SK-N-SH (cell line): ENCODE results near the gene LMF1. TPM values are rescaled to one million over a fixed set of nuclear protein-coding genes. Genes with fewer than 3 reads are reported as not detected.

Source experiments
- CTCF ChIA-PET: fragments of 300-600, 350-600 bp; formaldehyde crosslinking; extraction: SDS; loops from one replicate; lab custom pipeline; 2021; lab: Yijun Ruan, JAX
- POLR2A ChIA-PET: fragments of 350-600 bp; sonication (Branson Sonifier 250); formaldehyde crosslinking; extraction: SDS; loops from one replicate; lab custom pipeline; 2020; ENCODE audit warnings: antibody characterized with exemption, inconsistent platforms; lab: Yijun Ruan, JAX
- DNase-seq: peaks from one replicate; pipeline ENCODE4 v3.0.0; 2012
- H2AFZ ChIP-seq: fragments of 200-600 bp; sonication (generic); 2 replicates; pipeline ENCODE4 v1.8.1; 2016; ENCODE audit warnings: antibody characterized with exemption, mild to moderate bottlenecking, low read depth
- H3F3A ChIP-seq: fragments of 200-600 bp; sonication (generic); replicated peaks from 2 replicates; pipeline ENCODE3; 2016; ENCODE audit warnings: antibody characterized with exemption, mild to moderate bottlenecking; ENCODE audit not compliant: insufficient read depth
- H3K27ac ChIP-seq, 2 experiments: fragments of 200-500 bp in 1 of 2; fragments of 200-600 bp in 1 of 2; sonication (Bioruptor generic) in 1 of 2; sonication (generic), shearing (Covaris generic) in 1 of 2; 2 replicates each; pipeline versions ENCODE4 v1.5.1 to v1.6.1; 2014 to 2016; ENCODE audit warnings: low read depth in 2 of 2, inconsistent platforms in 1 of 2, low read length in 1 of 2, mild to moderate bottlenecking in 1 of 2, mixed read lengths in 1 of 2
- H3K27me3 ChIP-seq: fragments of 200-600 bp; sonication (generic), shearing (Covaris generic); 2 replicates; pipeline ENCODE4 v1.6.1; 2016; ENCODE audit warnings: mixed run types; ENCODE audit not compliant: insufficient read depth
- H3K36me3 ChIP-seq, 2 experiments: fragments of 200-500 bp in 1 of 2; fragments of 200-600 bp in 1 of 2; sonication (Bioruptor generic) in 1 of 2; sonication (generic) in 1 of 2; replicated peaks in 1 of 2; 2 replicates each; pipeline versions ENCODE3 to v1.5.1; 2014 to 2016; ENCODE audit warnings: low read length in 1 of 2, mild to moderate bottlenecking in 1 of 2; ENCODE audit not compliant: insufficient read depth in 2 of 2, control insufficient read depth in 1 of 2
- H3K4me1 ChIP-seq, 2 experiments: fragments of 200-500 bp in 1 of 2; fragments of 200-600 bp in 1 of 2; sonication (Bioruptor generic) in 1 of 2; sonication (generic), shearing (Covaris generic) in 1 of 2; 2 replicates each; pipeline versions ENCODE4 v1.5.1 to v1.6.1; 2014 to 2016; ENCODE audit warnings: low read depth in 1 of 2, low read length in 1 of 2, mixed run types in 1 of 2; ENCODE audit not compliant: insufficient read depth in 2 of 2, control insufficient read depth in 1 of 2
- H3K4me2 ChIP-seq: fragments of 200-600 bp; sonication (generic), shearing (Covaris generic); 2 replicates; pipeline ENCODE4 v1.6.1; 2017; ENCODE audit warnings: mixed run types
- H3K4me3 ChIP-seq, 2 experiments: fragments of 200-500 bp in 1 of 2; fragments of 200-600 bp in 1 of 2; sonication (Bioruptor generic) in 1 of 2; sonication (generic), shearing (Covaris generic) in 1 of 2; 2 replicates each; pipeline versions ENCODE4 v1.5.1 to v1.8.1; 2014 to 2016; ENCODE audit warnings: low read depth in 2 of 2, inconsistent platforms in 1 of 2, low read length in 1 of 2, mild to moderate bottlenecking in 1 of 2, mixed read lengths in 1 of 2, moderate library complexity in 1 of 2
- H3K79me2 ChIP-seq: fragments of 200-600 bp; sonication (generic); 2 replicates; pipeline ENCODE4 v1.8.1; 2017; ENCODE audit warnings: mild to moderate bottlenecking; ENCODE audit not compliant: insufficient read depth
- H3K9ac ChIP-seq: fragments of 200-600 bp; sonication (generic); 2 replicates; pipeline ENCODE4 v1.6.1; 2017; ENCODE audit warnings: mixed run types
- H3K9me2 ChIP-seq: fragments of 200-600 bp; sonication (generic); 2 replicates; pipeline ENCODE4 v1.6.1; 2017; ENCODE audit warnings: mixed run types
- H3K9me3 ChIP-seq: fragments of 200-600 bp; sonication (generic); 2 replicates; pipeline ENCODE4 v1.6.1; 2017; ENCODE audit warnings: mixed run types, mild to moderate bottlenecking, moderate library complexity
- H4K20me1 ChIP-seq: fragments of 200-600 bp; sonication (generic); 2 replicates; pipeline ENCODE4 v1.6.1; 2017; ENCODE audit warnings: mild to moderate bottlenecking, mixed run types; ENCODE audit not compliant: insufficient read depth
- NRF1 ChIP-seq: IDR thresholded peaks from 2 replicates; pipeline ENCODE4 v1.6.1; 2012; ENCODE audit warnings: low read depth, mild to moderate bottlenecking, low read length
- PBX3 ChIP-seq: IDR thresholded peaks from 2 replicates; pipeline ENCODE4; 2012
- RAD21 ChIP-seq: IDR thresholded peaks from 2 replicates; pipeline ENCODE4 v1.6.1; 2012; ENCODE audit warnings: mild to moderate bottlenecking, low read length
- TEAD4 ChIP-seq: IDR thresholded peaks from 2 replicates; pipeline ENCODE4 v1.4.0; 2012; ENCODE audit warnings: mild to moderate bottlenecking, borderline replicate concordance; ENCODE audit not compliant: insufficient read depth
- WGBS: methylation state at CpG from one replicate; pipeline ENCODE4 v1.1.6; 2017; ENCODE audit warnings: low lambda C conversion rate; 5-methylcytosine and 5-hydroxymethylcytosine counted together
- polyA plus RNA-seq, 3 experiments: library from polyadenylated mRNA; depleted of rRNA; stranded (reverse); fragments of >200 nt; gene quantifications; 2 replicates each; pipeline ENCODE4 v1.2.3, GENCODE V29; 2012
- TF ChIP-seq, protein P1 (sequence below): fragments of 150-350 bp; IDR thresholded peaks from 2 replicates; pipeline ENCODE4 v1.6.1; 2017; ENCODE audit warnings: antibody characterized with exemption, low read length, low read depth, borderline replicate concordance
- TF ChIP-seq, protein P2 (sequence below): IDR thresholded peaks from 2 replicates; pipeline ENCODE4 v1.4.0; 2012; ENCODE audit warnings: low read depth, borderline replicate concordance

The LMF1 gene
- polyA plus RNA-seq, 1 of the 3 experiments (the other 2 are of a cell fraction) = 5.7 TPM

- H3K36me3 ChIP-seq = no peaks in the 10 kb centered on the region
Observed at GRCh38 chr16:832652-833336, 138.0 kb downstream of the LMF1 start.

GRCh38 chr16:831571-832413 lies 139.0 kb downstream of the LMF1 start:
- Histone ChIP-seq H3K9me2 (no peaks in the 10 kb centered on the region), H3K27ac (no peak overlapping the region), H3K79me2 (no peaks in the 10 kb centered on the region), H3K9ac (no peak overlapping the region), H3K27me3 (peaks cover 35% of the 10 kb centered on the region), H3K36me3 (no peaks in the 10 kb centered on the region), H2AFZ (no peak overlapping the region), H3K4me2 (no peak overlapping the region), H3F3A (no peaks in the 10 kb centered on the region), H4K20me1 (no peaks in the 10 kb centered on the region), H3K9me3 (peaks cover 6% of the 10 kb centered on the region; the same call in 1 of the 2 replicates), H3K4me1 (no peaks in the 10 kb centered on the region), H3K4me3 (no peak overlapping the region)
- WGBS = 24% methylated on average over 26 of the region's 27 CpGs
- TF ChIP-seq RAD21 (no peak), NRF1 (no peak)
- CTCF ChIA-PET = interaction anchor here (0.6 kb wide), 1 partner anchor 19 kb away, joined by 3 read pairs; no protein-coding TSS in a partner anchor
- POLR2A ChIA-PET = no interaction called here
- no peak for DNase-seq

More at GRCh38 chr16:832652-833336, 138.0 kb downstream of the LMF1 start:
- CTCF ChIA-PET = no interaction called here
- WGBS = 43% methylated on average over 17 of the region's 35 CpGs
- no peaks in the 10 kb centered on the region for H3K4me1 ChIP-seq
- peaks cover 6% of the 10 kb centered on the region; the same call in 1 of the 2 replicates for H3K9me3 ChIP-seq
- H3K79me2 ChIP-seq = no peaks in the 10 kb centered on the region
- no peaks in the 10 kb centered on the region for H3K9me2 ChIP-seq
- H3K27me3 ChIP-seq = peaks cover 29% of the 10 kb centered on the region
- no peak overlapping the region for H3K9ac ChIP-seq
- no peak overlapping the region for H2AFZ ChIP-seq
- H3F3A ChIP-seq = no peaks in the 10 kb centered on the region
- POLR2A ChIA-PET = no interaction called here
- H4K20me1 ChIP-seq = no peaks in the 10 kb centered on the region
- TF ChIP-seq TEAD4 (no peak), PBX3 (no peak)
- TF ChIP-seq, protein P1, sequence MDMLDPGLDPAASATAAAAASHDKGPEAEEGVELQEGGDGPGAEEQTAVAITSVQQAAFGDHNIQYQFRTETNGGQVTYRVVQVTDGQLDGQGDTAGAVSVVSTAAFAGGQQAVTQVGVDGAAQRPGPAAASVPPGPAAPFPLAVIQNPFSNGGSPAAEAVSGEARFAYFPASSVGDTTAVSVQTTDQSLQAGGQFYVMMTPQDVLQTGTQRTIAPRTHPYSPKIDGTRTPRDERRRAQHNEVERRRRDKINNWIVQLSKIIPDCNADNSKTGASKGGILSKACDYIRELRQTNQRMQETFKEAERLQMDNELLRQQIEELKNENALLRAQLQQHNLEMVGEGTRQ = no peak
- TF ChIP-seq, protein P2, sequence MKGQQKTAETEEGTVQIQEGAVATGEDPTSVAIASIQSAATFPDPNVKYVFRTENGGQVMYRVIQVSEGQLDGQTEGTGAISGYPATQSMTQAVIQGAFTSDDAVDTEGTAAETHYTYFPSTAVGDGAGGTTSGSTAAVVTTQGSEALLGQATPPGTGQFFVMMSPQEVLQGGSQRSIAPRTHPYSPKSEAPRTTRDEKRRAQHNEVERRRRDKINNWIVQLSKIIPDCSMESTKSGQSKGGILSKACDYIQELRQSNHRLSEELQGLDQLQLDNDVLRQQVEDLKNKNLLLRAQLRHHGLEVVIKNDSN = no peak
- TF ChIP-seq, all 33 proteins: peak for 0
- no peak overlapping the region for H3K4me3 ChIP-seq
- no peak overlapping the region for H3K27ac ChIP-seq
- H3K4me2 ChIP-seq = no peak overlapping the region
- DNase-seq = no peak
